Muscle layer of duodenum (tissue), 2 donors: Measurements from ENCODE around the gene MPEG1.

Experiments
- H3K27ac ChIP-seq: one replicate; pipeline ENCODE4 v1.7.0; 2013; ENCODE audit warnings: mild to moderate bottlenecking, low read length
- H3K27me3 ChIP-seq: one replicate; pipeline ENCODE4 v1.7.0; 2013; ENCODE audit warnings: low read depth, mild to moderate bottlenecking, control low read depth, low read length
- H3K36me3 ChIP-seq, 2 donors: one replicate each; pipeline ENCODE4 v1.7.0; 2013; ENCODE audit warnings: low read length in 2 of 2, control low read depth in 1 of 2, mild to moderate bottlenecking in 1 of 2; ENCODE audit not compliant: insufficient read depth in 2 of 2, control insufficient read depth in 1 of 2
- H3K4me1 ChIP-seq, 2 donors: one replicate each; pipeline ENCODE4 v1.7.0; 2013; ENCODE audit warnings: low read length in 2 of 2, mild to moderate bottlenecking in 2 of 2, control low read depth in 1 of 2, moderate library complexity in 1 of 2; ENCODE audit not compliant: insufficient read depth in 2 of 2, control insufficient read depth in 1 of 2
- H3K4me3 ChIP-seq, 2 donors: one replicate each; pipeline ENCODE4 v1.7.0; 2013; ENCODE audit warnings: low read length in 2 of 2, low read depth in 1 of 2, mild to moderate bottlenecking in 1 of 2
- H3K9me3 ChIP-seq, 2 donors: one replicate each; pipeline ENCODE4 v1.7.0; 2013; ENCODE audit warnings: low read length in 2 of 2, control low read depth in 1 of 2, mild to moderate bottlenecking in 1 of 2; ENCODE audit not compliant: control insufficient read depth in 1 of 2
- donor health status: healthy.

MPEG1 gene

DNA sequence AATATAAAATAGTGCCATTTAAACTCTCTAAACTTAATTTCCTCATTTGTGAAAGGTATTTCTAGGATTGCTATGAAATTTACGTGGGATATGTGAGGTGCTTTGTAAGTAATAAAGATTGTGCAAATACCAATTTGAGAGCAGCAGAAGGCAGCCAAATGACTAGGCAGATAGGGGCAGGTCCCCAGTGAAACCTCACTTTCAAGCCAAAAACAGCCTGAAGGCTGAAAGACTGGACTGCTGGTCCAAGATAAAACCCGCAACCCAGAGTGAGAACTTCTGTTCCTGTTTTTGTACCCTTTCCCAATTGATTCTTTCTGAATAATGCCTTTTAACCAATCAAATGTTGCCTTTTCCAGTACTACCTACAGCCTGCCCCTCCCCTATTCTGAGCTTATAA, 33.6 kb downstream of the MPEG1 start:
- H3K27me3 ChIP-seq, result no peaks in the 10 kb centered on the region
- peaks cover 12 to 23% of the 10 kb centered on the region in 2 donors for H3K4me1 ChIP-seq
- H3K9me3 ChIP-seq, result no peaks in the 10 kb centered on the region
- peaks cover 4 to 7% of the 10 kb centered on the region in 2 donors for H3K36me3 ChIP-seq
- H3K27ac ChIP-seq, result no peak overlapping the region
- no peak overlapping the region for H3K4me3 ChIP-seq

DNA sequence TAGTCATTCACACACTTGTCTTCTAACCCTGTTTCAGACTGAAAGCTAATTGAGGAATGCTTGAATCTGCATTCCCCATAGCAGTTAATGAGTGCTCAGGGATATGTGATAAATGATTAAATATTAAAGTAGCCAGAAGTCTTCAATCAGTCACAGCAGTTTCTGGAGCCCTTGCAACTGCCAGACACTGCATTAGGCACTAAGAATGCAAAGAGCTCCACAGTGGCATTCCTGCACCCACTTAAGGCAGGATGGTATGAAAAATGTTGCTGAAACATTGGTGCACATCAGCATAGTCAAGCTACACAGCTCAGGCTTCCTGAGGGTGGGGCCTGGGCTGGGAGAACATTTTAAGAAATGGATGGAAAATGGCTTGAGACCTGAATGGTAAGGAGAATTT, 34.3 kb downstream of the MPEG1 start:
- Histone ChIP-seq H3K4me1 (peaks cover 7 to 19% of the 10 kb centered on the region in 2 donors), H3K27ac (no peak overlapping the region), H3K4me3 (no peak overlapping the region), H3K27me3 (no peaks in the 10 kb centered on the region), H3K9me3 (no peaks in the 10 kb centered on the region), H3K36me3 (peaks cover 4 to 7% of the 10 kb centered on the region in 2 donors)

DNA sequence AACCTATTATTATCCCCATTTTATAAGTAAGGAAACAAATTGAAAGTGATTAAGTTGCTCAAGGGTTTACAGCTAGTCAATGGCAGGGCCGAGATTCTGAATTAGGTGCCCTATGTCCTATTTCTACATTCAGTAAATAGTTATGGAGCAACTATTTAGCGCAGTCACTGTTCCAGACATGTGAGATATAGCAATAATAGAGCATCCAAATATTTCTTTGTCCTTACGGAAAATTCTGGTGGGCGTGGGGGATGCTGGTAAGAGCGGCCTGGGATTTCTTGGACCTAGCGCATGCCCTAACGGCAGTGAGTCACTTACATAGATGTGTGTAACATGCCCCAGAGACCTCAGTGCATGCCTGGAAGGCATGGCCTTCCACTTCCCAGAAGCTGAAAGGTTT, 36.4 kb downstream of the MPEG1 start:
- H3K4me3 ChIP-seq, result no peak overlapping the region
- H3K27ac ChIP-seq, result no peak overlapping the region
- no peaks in the 10 kb centered on the region for H3K27me3 ChIP-seq

DNA sequence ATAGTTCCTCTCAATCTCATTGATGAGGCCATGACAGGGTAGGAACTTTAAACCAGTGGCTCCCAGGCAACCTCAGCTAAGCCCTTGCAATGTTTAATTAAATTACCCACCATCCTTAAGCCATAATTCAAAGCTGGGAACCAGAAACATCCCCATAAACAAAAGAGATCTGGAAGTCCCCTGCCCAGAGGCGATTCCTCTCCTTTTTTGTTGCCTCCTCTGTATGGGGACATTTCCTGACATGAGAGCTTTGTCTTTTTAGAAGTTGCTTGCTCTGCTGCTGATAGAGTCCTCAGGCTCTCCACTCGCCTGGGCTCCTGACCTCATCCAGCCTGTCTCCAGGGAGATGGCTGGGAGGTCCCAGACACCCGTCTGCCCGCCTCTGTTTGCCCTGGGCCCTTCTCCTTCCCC, 37.6 kb downstream of the MPEG1 start:
- Histone ChIP-seq H3K4me1 (peaks cover 7 to 28% of the 10 kb centered on the region in 2 donors), H3K36me3 (peaks cover 0 to 4% of the 10 kb centered on the region in 2 donors), H3K27ac (peak overlapping the region; percentile 90), H3K4me3 (peak overlapping the region in 1 of 2 donors; percentile 80), H3K9me3 (no peaks in the 10 kb centered on the region), H3K27me3 (no peaks in the 10 kb centered on the region)

More for the DNA sequence above, 36.4 kb downstream of the MPEG1 start:
- Histone ChIP-seq H3K9me3 (no peaks in the 10 kb centered on the region), H3K36me3 (peaks cover 0 to 4% of the 10 kb centered on the region in 2 donors), H3K4me1 (peaks cover 7 to 28% of the 10 kb centered on the region in 2 donors)

DNA sequence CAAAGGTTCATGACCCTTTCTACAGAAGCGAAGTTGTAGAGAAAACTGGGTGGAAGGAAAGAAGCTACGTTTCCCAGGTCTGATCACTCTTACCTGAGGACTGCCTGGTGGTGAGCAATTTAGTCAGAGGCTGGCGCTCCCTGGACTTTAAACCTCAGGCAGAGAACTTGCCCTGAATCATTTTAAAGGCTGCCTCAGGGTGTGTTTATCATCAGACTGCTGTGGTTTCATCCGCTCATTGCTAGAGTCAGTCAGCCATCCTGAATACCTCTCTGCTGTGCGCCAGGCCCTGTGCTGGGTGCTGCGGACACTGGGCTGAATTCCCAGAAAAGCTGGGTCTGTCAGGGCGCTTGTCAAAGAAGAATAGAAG, 38.1 kb downstream of the MPEG1 start:
- no peaks in the 10 kb centered on the region for H3K27me3 ChIP-seq
- H3K27ac ChIP-seq, result peak overlapping the region; percentile 90
- H3K4me1 ChIP-seq, result peaks cover 7 to 28% of the 10 kb centered on the region in 2 donors
- H3K9me3 ChIP-seq, result no peaks in the 10 kb centered on the region
- H3K36me3 ChIP-seq, result peaks cover 0 to 4% of the 10 kb centered on the region in 2 donors
- peak overlapping the region; percentile 80 to 87 for H3K4me3 ChIP-seq

DNA sequence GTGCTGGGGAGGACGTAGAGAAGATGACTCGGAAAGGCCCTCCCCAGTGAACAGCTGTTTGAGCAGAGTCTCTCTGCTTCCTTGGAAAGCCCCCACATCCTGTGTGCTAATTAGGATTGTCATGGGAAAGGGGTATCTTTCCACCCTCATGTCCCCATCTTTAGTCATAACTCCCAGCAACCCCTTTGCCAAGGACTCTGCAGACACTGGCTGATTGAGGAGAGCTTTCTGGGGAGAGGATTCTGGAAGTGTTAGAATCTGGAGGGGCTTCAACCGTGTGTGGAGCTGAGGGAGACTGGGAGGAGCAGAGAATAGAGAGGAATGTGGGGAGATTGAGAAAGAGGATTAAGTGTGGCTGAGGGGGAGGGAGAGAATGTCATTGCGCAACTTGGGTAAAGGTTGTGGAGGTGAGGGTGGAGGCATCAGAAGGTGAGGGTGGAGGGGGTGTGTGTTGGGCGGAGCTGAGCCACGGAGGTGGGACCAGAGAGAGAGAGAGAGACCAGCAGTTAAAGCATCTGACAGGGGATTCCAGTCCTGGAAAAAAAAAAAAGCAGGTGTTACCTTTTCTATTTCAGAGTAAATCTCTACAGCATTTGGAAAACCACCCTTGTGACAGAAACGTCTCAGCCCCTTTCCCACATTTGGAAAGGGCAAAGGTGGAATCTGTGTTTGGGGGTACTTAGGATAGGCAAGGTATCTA, 38.6 kb downstream of the MPEG1 start:
- Histone ChIP-seq H3K36me3 (peaks cover 0 to 4% of the 10 kb centered on the region in 2 donors), H3K27ac (peak overlapping the region; percentile 90), H3K4me3 (peak overlapping the region; percentile 80 to 87), H3K4me1 (peaks cover 7 to 28% of the 10 kb centered on the region in 2 donors), H3K9me3 (no peaks in the 10 kb centered on the region), H3K27me3 (no peaks in the 10 kb centered on the region)

DNA sequence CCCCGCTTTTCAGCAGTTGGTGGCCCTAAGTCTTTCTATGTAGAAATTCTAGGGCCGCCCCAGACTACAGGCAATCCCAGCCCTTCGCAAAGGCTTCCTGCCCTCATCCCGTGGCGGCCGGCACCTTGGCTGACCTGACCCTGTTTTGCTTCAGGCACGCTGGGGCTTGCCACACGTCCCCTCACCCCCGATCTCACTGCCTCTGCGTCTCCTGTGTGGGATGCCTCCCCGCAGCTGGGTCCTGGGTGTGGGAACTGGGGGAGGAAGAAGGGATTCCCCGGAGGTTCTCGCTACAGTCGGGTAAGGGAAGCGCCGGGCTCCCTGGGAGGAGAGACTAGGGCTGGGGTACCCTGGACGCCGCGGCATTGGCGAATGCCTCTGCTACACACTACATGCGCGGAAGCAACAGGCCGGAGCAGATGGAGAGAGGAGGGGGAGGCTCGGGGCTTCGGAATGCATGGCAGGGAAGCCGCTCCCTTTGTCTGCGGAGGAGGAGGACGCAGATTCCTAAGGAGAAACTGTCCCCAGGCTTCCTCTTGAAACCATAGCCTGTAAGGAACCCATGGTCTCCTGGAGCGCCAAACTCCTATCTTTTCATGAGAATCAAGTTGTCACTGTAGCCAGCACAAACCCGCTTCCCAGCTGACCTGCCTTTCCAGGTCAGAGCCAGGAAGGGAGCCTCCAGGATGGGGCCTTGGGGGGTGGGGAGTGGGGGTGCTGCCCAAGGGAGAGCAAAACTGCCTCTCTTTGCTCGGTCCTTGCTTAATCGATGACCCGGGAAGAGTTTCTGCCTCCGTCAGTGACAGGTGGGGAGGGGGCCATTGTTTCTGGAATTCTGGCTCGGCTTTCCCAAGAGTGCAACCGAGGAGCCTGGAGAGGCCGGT, 39.4 kb downstream of the MPEG1 start:
- Histone ChIP-seq H3K36me3 (peaks cover 0 to 4% of the 10 kb centered on the region in 2 donors), H3K4me1 (peaks cover 7 to 28% of the 10 kb centered on the region in 2 donors), H3K27ac (peak overlapping the region; percentile 90), H3K27me3 (no peaks in the 10 kb centered on the region), H3K9me3 (no peaks in the 10 kb centered on the region), H3K4me3 (peak overlapping the region; percentile 80 to 87)

DNA sequence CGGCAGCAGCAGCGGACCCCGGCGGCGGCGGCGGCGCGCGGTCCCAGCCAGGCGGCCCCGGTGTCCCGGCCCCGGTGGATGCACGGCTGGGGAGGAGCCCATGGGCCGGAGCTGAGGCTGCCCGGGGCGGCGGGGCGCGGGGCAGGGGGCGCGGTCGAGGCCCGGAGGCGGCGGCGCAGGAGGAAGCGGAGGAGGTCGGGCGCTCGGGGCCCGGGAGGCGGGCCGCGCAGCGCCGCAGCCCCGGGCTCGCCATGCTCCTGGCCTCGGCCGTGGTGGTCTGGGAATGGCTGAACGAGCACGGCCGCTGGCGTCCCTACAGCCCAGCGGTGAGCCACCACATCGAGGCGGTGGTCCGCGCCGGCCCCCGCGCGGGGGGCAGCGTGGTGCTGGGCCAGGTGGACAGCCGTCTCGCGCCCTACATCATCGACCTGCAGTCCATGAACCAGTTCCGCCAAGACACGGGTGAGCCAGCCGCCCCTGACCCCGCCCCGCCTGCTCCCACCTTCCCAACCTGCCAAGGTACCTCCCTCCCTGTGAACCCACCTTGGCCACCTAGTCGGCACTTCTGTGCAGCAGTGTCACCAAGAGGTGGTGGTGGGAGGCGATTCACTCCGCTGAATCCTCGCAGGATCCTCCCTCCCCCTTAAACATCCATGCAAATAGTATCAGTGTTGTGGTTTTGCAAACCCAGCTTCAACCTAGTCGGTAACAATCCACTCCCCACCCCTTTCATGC, 40.2 kb downstream of the MPEG1 start:
- Histone ChIP-seq H3K27ac (peak overlapping the region; percentile 90), H3K4me3 (peak overlapping the region; percentile 80 to 87), H3K4me1 (peaks cover 7 to 24% of the 10 kb centered on the region in 2 donors), H3K27me3 (no peaks in the 10 kb centered on the region), H3K36me3 (peaks cover 0 to 4% of the 10 kb centered on the region in 2 donors), H3K9me3 (no peaks in the 10 kb centered on the region)

DNA sequence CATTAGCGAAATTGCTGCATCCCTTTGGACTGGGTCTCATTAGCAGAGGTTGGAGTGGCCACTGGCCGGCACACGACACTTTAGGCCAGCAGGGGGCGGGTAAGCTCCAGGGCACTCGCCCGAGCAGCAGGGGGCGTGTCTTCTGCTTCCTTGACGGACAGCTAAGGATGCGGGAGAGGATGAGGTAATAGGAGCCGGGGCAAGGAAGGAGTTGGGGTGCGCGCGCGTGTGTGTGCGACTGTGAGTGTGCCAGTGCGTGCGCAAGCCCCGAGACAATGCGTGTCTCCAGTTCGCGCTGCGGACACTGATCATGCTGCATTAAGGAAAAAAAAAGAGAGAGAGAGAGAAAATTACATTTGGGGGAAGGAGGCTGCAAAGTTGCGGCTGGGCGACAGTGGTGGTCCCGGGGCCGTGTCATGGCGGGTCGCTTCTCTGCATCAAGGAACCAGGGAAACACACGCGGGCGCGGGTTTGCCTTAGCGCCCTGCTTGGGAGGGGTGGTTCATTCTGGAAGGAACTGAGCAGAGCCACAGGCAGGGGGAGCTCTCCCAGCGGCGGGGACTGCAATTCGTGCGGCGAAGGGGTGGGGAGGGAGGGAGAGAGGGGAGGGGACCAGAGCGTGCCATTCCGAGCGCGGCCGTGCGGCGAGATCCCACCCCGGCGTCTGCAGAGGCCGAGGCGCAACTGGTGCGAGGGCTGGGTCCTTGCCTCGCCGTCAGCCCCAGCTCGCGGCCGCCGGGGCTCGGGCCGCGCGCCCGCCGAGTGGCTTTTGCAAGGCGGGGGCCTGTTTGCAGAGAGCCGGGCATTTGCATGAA, 41.0 kb downstream of the MPEG1 start, which contains the start of gene DTX4:
Gene DTX4 (plus strand): TSS at position 625 of the 815 bp plus-strand sequence. CDS start 464 bp downstream, outside the sequence.
- Histone ChIP-seq H3K4me1 (peaks cover 7 to 24% of the 10 kb centered on the region in 2 donors), H3K27me3 (no peaks in the 10 kb centered on the region), H3K36me3 (no peaks in the 10 kb centered on the region), H3K4me3 (peak within 1 kb of the TSS; percentile 80 to 87), H3K27ac (peak within 1 kb of the TSS; percentile 90), H3K9me3 (no peaks in the 10 kb centered on the region)

DNA sequence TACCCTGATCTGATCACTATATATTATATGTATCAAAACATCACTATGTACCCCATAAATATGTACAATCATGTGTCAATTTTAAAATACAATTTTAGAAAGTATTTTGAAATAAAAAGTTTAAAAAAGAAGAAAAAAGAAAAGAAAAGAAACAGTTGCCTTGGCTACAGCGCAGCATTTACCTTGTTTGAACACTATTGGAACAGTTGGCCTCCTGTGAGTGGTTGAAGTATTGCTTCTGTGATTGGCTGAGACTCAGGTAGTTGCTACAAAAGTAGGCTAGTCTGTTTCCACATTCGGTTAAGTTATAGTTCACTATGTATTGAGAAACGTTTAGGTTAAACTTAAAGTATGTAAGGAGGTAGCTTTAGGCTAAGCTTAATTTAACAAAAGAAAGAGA, 48.7 kb downstream of the MPEG1 start:
- Histone ChIP-seq H3K9me3 (no peaks in the 10 kb centered on the region), H3K36me3 (no peaks in the 10 kb centered on the region), H3K27me3 (no peaks in the 10 kb centered on the region), H3K4me3 (no peak overlapping the region), H3K4me1 (no peaks in the 10 kb centered on the region), H3K27ac (no peak overlapping the region)
